Measurements from ENCODE around the gene DENND11.

DNA sequence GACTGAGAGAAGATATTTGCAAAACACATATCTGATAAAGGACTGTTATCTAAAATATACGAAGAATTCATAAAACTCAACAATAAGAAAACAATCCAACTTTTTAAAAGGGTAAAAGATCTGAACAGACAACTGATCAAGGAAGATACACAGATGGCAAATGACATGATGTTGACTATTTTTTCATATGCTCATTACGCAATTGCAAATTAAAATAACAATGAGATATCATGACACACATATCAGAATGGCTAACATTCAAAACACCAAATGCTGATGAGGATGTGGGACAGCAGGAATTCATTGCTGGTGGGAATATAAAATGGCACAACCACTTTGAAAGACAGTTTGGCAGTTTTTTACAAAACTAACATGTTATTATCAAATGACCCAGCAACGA is 8.9 kb downstream of the DENND11 start:
- TF ChIP-seq, protein P1, sequence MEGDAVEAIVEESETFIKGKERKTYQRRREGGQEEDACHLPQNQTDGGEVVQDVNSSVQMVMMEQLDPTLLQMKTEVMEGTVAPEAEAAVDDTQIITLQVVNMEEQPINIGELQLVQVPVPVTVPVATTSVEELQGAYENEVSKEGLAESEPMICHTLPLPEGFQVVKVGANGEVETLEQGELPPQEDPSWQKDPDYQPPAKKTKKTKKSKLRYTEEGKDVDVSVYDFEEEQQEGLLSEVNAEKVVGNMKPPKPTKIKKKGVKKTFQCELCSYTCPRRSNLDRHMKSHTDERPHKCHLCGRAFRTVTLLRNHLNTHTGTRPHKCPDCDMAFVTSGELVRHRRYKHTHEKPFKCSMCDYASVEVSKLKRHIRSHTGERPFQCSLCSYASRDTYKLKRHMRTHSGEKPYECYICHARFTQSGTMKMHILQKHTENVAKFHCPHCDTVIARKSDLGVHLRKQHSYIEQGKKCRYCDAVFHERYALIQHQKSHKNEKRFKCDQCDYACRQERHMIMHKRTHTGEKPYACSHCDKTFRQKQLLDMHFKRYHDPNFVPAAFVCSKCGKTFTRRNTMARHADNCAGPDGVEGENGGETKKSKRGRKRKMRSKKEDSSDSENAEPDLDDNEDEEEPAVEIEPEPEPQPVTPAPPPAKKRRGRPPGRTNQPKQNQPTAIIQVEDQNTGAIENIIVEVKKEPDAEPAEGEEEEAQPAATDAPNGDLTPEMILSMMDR (IDR thresholded peaks at IDR 0.05 in 8 of 11, conservative IDR thresholded peaks at IDR 0.05 in 3 of 11) = no peak
- no peak for TF ChIP-seq POLR2A (IDR thresholded peaks at IDR 0.05)

All from spleen (tissue), 7 donors.